BJ (cell line): ENCODE results near the gene SPATS1. TPM values are rescaled to one million over a fixed set of nuclear protein-coding genes. Genes with fewer than 3 reads are reported as not detected.
"Not testable (repeated sequence)": the region's sequence is repeated elsewhere in the genome, so short reads cannot be mapped to it uniquely, and the experiment has no call there.

Source experiments
- CTCF ChIA-PET: fragments of 350-600 bp; formaldehyde crosslinking; extraction: SDS; loops from one replicate; lab custom pipeline; 2021; ENCODE audit warnings: antibody characterized with exemption, inconsistent platforms; lab: Yijun Ruan, JAX
- POLR2A ChIA-PET: fragments of 300-600 bp; sonication (Branson Sonifier 250); formaldehyde crosslinking; extraction: SDS; loops from one replicate; lab custom pipeline; 2021; ENCODE audit warnings: antibody characterized with exemption; lab: Charles Lee
- DNase-seq: peaks from one replicate; pipeline ENCODE4 v3.0.0-alpha.2; 2011; ENCODE audit warnings: low read depth
- H3K27me3 ChIP-seq: 2 replicates; pipeline ENCODE4 v1.6.0; 2011; ENCODE audit warnings: low read length; ENCODE audit not compliant: control insufficient read depth, insufficient read depth
- H3K36me3 ChIP-seq: 2 replicates; pipeline ENCODE4 v1.5.1; 2011; ENCODE audit warnings: low read length; ENCODE audit not compliant: control insufficient read depth, insufficient read depth
- H3K4me3 ChIP-seq: 2 replicates; pipeline ENCODE4 v1.5.1; 2011; ENCODE audit warnings: low read depth, mild to moderate bottlenecking, control low read depth, low read length
- polyA plus RNA-seq: library from polyadenylated mRNA; depleted of rRNA; stranded (reverse); fragments of >200 nt; gene quantifications from 2 replicates; pipeline ENCODE4 v1.2.3, GENCODE V29; 2011
- TF ChIP-seq, protein P1 (sequence below): IDR thresholded peaks from 2 replicates; pipeline ENCODE4 v1.5.1; 2011; ENCODE audit warnings: low read depth, mild to moderate bottlenecking, control low read depth, inconsistent platforms, low read length, moderate library complexity; ENCODE audit not compliant: insufficient read depth

SPATS1 gene
- polyA plus RNA-seq, 1 experiment: not detected

DNA sequence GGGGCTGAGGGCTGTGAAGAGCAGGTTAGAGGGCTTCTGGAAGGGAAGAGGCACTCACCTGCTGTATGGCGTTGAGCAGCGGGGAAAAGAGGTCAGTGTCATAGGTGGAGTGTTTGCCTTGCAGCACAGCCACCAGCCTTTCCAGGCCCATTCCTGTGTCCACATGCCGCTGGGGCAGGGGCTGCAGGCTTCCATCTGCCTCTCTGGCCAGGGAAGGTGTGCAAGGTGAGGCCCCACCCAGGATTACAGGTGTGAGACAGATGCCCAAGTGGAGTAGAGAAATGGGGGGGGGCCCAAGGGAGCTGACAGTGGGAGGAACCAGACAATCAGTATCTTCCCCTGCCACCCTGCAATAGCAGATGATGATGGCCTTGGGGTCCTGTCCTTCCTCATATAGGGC lies 32.2 kb upstream of the SPATS1 start:
- Histone ChIP-seq H3K4me3 (no peak overlapping the region), H3K36me3 (peaks cover 27% of the 10 kb centered on the region), H3K27me3 (no peaks in the 10 kb centered on the region)
- DNase-seq: no peak
- TF ChIP-seq, protein P1, sequence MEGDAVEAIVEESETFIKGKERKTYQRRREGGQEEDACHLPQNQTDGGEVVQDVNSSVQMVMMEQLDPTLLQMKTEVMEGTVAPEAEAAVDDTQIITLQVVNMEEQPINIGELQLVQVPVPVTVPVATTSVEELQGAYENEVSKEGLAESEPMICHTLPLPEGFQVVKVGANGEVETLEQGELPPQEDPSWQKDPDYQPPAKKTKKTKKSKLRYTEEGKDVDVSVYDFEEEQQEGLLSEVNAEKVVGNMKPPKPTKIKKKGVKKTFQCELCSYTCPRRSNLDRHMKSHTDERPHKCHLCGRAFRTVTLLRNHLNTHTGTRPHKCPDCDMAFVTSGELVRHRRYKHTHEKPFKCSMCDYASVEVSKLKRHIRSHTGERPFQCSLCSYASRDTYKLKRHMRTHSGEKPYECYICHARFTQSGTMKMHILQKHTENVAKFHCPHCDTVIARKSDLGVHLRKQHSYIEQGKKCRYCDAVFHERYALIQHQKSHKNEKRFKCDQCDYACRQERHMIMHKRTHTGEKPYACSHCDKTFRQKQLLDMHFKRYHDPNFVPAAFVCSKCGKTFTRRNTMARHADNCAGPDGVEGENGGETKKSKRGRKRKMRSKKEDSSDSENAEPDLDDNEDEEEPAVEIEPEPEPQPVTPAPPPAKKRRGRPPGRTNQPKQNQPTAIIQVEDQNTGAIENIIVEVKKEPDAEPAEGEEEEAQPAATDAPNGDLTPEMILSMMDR: no peak
- POLR2A ChIA-PET: no interaction called here
- CTCF ChIA-PET: interaction anchor here (0.9 to 1.2 kb wide), 2 partner anchors 28 to 42 kb away, joined by 3 to 4 read pairs; no protein-coding TSS in a partner anchor

DNA sequence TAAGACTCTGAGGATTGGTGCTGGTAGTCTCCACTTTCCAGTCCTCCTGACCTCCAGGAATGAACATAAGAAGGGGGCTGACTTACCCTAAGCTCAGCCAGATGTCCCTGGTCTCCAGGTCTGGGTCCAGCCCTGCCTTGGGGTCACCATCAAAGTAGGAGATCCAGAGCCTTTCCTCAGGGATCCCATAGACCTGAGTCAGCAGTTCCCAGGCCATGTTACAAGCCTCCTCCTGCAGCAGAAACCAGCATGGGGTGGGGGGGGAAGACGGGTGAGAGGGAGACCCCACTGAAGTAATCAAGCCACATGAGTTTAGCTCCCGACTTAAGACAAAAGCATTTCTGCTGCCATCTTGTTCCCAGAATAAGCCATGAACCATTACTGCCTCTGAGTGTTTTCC lies 31.1 kb upstream of the SPATS1 start:
- ChIA-PET POLR2A (interaction anchor here (0.6 kb wide), 1 partner anchor 9 kb away, joined by 5 read pairs; no protein-coding TSS in a partner anchor), CTCF (interaction anchor here (0.6 to 1.2 kb wide), 3 partner anchors 27 to 1452 kb away, joined by 3 to 4 read pairs (median 4); no protein-coding TSS in a partner anchor)
- Histone ChIP-seq H3K4me3 (no peak overlapping the region), H3K27me3 (peaks cover 1% of the 10 kb centered on the region), H3K36me3 (peaks cover 23% of the 10 kb centered on the region)
- DNase-seq: no peak
- TF ChIP-seq, protein P1: no peak

DNA sequence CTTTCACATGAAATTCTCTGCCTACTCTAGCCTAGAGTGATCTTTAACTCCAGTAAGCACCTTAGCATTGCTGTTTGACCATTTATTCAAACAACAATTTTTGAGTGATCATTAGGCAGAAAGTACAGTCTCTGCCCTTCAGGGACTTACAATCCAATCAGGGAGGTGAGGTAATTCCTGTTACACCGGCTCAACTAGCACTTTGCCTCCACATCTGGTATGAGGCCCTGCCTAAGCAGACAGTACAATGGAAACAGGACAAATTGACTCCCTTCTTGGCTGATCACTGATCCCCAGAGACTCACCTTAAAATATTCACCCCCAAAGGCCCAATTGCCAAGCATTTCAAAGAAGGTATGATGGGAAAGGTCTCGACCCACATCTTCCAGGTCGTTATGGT lies 30.7 kb upstream of the SPATS1 start:
- DNase-seq: no peak
- Histone ChIP-seq H3K4me3 (no peak overlapping the region), H3K36me3 (peaks cover 20% of the 10 kb centered on the region), H3K27me3 (peaks cover 3% of the 10 kb centered on the region)
- POLR2A ChIA-PET: no interaction called here
- CTCF ChIA-PET: interaction anchor here (1.6 to 3.2 kb wide), 3 partner anchors 9 to 55 kb away, joined by 5 to 47 read pairs (median 8); partner anchors contain the start of genes SLC35B2 and TMEM151B
- TF ChIP-seq, protein P1: no peak

DNA sequence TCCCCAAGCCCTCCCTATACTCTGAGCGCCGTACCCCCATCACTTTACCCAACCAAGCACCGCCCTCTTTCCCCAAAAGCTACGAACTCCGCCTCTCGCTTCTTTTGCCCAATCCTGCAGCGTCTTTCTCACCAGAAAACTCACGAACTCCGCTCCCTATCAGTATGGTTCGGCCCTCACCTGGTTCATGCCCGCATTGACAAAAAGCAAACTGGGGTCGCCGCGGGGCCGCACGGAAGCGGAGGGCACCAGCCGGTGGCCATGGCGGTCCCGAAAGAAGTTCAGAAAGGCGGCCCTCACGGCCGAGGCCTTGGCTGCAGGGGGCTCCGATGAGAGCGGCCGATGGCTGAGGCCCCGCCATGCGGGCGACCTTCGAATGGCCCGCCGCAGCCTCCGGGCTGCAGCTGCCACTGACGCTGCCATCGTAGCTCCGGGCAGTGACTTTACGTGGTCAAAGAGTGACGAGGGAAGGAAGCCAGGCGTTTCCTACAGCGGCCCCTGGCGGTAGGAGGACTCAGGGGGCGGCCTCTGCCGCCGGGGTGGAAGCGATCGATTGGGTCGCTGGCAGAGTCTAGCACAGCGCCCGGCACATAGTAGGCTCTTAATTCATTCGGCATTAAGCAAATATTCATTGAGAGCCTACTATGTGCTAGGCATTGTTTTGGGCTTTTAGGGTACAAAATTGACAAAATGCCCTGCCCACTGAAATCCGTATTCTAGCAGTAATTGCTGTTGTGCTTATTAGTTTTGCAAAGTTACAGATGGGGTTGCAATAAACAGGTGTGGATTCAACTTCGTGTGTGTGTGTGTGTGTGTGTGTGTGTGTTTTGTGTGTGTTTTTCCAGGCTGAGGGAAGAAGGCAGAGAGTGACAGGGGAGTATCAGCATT lies 29.3 kb upstream of the SPATS1 start, which contains the start of gene AARS2:
TSS of gene AARS2 (minus strand) at position 447 of the 888 bp plus-strand sequence. CDS start at position 423, 24 bp downstream.
- POLR2A ChIA-PET: no interaction called here
- peaks cover 16% of the 10 kb centered on the region for H3K36me3 ChIP-seq
- DNase-seq: peak; percentile 22
- TF ChIP-seq, protein P1: peak; percentile 100
- CTCF ChIA-PET: interaction anchor here (0.6 to 3.2 kb wide), 26 partner anchors 10 to 410 kb away, joined by 3 to 47 read pairs (median 4); partner anchors contain the start of genes SLC35B2 and TMEM151B
- peak within 1 kb of the TSS; percentile 93 for H3K4me3 ChIP-seq
- H3K27me3 ChIP-seq: peaks cover 3% of the 10 kb centered on the region

DNA sequence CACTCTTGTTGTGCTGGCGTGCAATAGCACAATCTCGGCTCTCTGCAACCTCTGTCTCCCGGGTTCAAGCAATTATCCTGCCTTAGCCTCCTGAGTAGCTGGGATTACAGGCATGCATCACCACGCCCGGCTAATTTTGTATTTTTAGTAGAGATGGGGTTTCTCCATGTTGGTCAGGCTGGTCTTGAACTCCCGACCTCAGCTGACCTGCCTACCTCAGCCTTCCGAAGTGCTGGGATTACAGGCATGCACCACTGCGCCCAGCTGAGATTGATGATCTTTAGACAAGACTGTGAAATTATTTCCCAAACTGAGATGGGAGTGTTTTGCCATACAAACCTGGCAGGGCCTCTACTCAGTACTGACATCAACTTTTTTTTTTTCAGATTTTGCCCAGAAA lies 27.8 kb upstream of the SPATS1 start:
- peaks cover 10% of the 10 kb centered on the region for H3K27me3 ChIP-seq
- DNase-seq, H3K4me3 ChIP-seq, POLR2A ChIA-PET: not testable (repeated sequence)
- peaks cover 12% of the 10 kb centered on the region for H3K36me3 ChIP-seq
- CTCF ChIA-PET: interaction anchor here (0.8 to 3.2 kb wide), 6 partner anchors 8 to 46 kb away, joined by 3 to 47 read pairs (median 4); partner anchors contain the start of gene TMEM151B
